ENCODE results near the gene TMEM200A.

Gene TMEM200A

GRCh38 chr6:130489514-130489913, 123.7 kb downstream of the TMEM200A start:
- DNase-seq (ENCODE audit: low spot score), result no peak

Data from kidney capillary endothelial cell (primary cell).